ENCODE results near the gene NFATC1.

DNA sequence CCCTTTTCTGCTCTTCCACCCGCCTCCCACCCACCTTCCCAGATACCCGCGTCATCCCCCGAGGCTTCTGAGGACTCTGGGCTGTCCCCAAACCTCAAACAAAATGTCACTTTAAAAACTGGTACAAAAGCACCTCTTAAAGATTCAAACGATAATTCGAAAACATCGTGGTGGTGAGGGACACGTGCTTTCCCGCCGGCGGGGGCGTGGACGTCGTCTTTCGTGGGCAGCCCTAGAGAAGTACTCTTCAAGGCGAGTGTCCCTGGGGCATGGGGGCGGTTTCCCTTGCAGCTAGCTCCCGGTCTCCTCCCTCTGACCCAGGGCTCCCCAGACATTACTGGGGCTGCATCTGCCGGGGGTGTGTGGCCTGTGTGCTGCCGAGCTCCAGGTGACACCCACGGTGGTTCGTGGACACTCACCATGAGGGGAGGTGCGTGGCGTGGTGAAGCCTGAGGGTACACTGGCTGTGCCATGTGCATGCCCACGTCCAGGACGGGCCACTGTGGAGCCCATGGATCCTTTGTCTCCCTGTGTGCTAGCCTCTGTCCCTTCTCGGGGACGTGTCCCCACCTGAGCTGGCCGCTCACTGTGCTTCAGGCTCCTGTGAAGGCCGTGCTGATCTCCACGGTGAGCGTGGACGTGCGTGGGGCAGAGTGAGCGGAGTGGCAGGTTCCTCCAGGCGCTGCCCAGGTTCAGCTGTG, 117.8 kb downstream of the NFATC1 start:
- TF ChIP-seq, protein P1, sequence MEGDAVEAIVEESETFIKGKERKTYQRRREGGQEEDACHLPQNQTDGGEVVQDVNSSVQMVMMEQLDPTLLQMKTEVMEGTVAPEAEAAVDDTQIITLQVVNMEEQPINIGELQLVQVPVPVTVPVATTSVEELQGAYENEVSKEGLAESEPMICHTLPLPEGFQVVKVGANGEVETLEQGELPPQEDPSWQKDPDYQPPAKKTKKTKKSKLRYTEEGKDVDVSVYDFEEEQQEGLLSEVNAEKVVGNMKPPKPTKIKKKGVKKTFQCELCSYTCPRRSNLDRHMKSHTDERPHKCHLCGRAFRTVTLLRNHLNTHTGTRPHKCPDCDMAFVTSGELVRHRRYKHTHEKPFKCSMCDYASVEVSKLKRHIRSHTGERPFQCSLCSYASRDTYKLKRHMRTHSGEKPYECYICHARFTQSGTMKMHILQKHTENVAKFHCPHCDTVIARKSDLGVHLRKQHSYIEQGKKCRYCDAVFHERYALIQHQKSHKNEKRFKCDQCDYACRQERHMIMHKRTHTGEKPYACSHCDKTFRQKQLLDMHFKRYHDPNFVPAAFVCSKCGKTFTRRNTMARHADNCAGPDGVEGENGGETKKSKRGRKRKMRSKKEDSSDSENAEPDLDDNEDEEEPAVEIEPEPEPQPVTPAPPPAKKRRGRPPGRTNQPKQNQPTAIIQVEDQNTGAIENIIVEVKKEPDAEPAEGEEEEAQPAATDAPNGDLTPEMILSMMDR (IDR thresholded peaks at IDR 0.05): no peak
- TF ChIP-seq POLR2A (IDR thresholded peaks at IDR 0.05) (no peak), EP300 (IDR thresholded peaks at IDR 0.05) (no peak), POLR2AphosphoS5 (IDR thresholded peaks at IDR 0.05) (no peak)
